ENCODE measurements around the gene LATS2.

DNA sequence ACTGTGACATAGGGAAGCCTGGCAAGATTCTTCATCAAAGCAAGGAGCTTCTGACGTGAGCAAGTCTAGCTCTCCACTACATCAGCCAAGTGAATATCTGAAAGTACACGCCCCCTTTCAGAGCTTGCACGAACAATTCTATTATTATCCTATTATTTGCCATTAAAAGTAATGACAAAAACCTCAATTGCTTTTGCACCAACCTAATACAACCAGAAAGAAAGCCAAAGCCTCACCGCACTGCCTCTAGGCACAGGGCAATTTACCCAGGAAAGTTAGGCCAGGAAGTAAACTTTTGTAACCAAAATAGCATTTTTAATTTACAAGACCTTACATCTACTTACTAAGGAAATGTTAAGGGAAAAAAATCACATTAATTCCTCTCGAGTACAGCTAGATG, 41.2 kb downstream of the LATS2 start:
- TF ChIP-seq CTCF (IDR thresholded peaks at IDR 0.05 in 2 of 3, conservative IDR thresholded peaks at IDR 0.05 in 1 of 3; ENCODE audit: borderline replicate concordance in 1 of 3, insufficient read depth in 1 of 3, low read depth in 2 of 3, low read length in 2 of 3) (no peak), POLR2AphosphoS5 (IDR thresholded peaks at IDR 0.05; ENCODE audit: low read depth, low read length) (no peak), ZBTB33 (IDR thresholded peaks at IDR 0.05; ENCODE audit: extremely low read depth, insufficient replicate concordance, low read length) (no peak)

Measured in HCT116 (cell line).